Endodermal cell (in vitro differentiated cells): Measurements from ENCODE around the gene TDRD7. TPM values are rescaled to one million over a fixed set of nuclear protein-coding genes. Genes with fewer than 3 reads are reported as not detected.

ENCODE experiments used
- DNase-seq: peaks from one replicate; pipeline ENCODE4 v3.0.0-alpha.2; 2017
- H3K27ac ChIP-seq: 2 replicates; pipeline ENCODE4 v1.5.1; 2013; ENCODE audit warnings: mild to moderate bottlenecking, low read depth, low read length, moderate library complexity
- H3K27me3 ChIP-seq: 2 replicates; pipeline ENCODE4 v1.6.1; 2013; ENCODE audit warnings: mild to moderate bottlenecking, low read length, moderate library complexity; ENCODE audit not compliant: insufficient read depth, control insufficient read depth, poor library complexity, severe bottlenecking
- H3K36me3 ChIP-seq: 2 replicates; pipeline ENCODE4 v1.7.0; 2013; ENCODE audit warnings: mild to moderate bottlenecking, low read length, moderate library complexity; ENCODE audit not compliant: control insufficient read depth, insufficient read depth
- H3K4me1 ChIP-seq: one replicate; pipeline ENCODE4 v1.7.0; 2013; ENCODE audit warnings: low read length; ENCODE audit not compliant: control insufficient read depth, insufficient read depth
- H3K4me3 ChIP-seq: 2 replicates; pipeline ENCODE4 v1.5.1; 2013; ENCODE audit warnings: mild to moderate bottlenecking, low read length, moderate library complexity
- H3K9ac ChIP-seq: 2 replicates; pipeline ENCODE4 v1.6.1; 2013; ENCODE audit warnings: mild to moderate bottlenecking, low read length, moderate library complexity; ENCODE audit not compliant: poor library complexity, severe bottlenecking; ENCODE audit errors: extremely low read depth
- H3K9me3 ChIP-seq: 2 replicates; pipeline ENCODE4 v1.6.1; 2013; ENCODE audit warnings: mild to moderate bottlenecking, low read length, moderate library complexity; ENCODE audit not compliant: control insufficient read depth
- H3K27ac Mint-ChIP-seq: 2 replicates; pipeline ENCODE4 v1.8.0; 2020; ENCODE audit warnings: mixed read lengths
- H3K27me3 Mint-ChIP-seq: 2 replicates; pipeline ENCODE4 v1.8.0; 2021; ENCODE audit warnings: mild to moderate bottlenecking, mixed read lengths; ENCODE audit not compliant: insufficient read depth
- H3K36me3 Mint-ChIP-seq: 2 replicates; pipeline ENCODE4 v1.8.0; 2020; ENCODE audit warnings: low read depth, mixed read lengths
- H3K4me1 Mint-ChIP-seq: 2 replicates; pipeline ENCODE4 v1.8.0; 2020; ENCODE audit warnings: mixed read lengths
- H3K4me3 Mint-ChIP-seq: 2 replicates; pipeline ENCODE4 v1.8.0; 2020; ENCODE audit warnings: mild to moderate bottlenecking, moderate library complexity, mixed read lengths
- H3K9me3 Mint-ChIP-seq: 2 replicates; pipeline ENCODE4 v1.8.0; 2020; ENCODE audit warnings: mild to moderate bottlenecking, mixed read lengths
- CTCF ChIP-seq: fragments of 200-600 bp; sonication (generic); conservative IDR thresholded peaks from 2 replicates; pipeline ENCODE4 v1.5.0; 2021; ENCODE audit warnings: antibody characterized with exemption, mild to moderate bottlenecking
- WGBS, 2 experiments: methylation state at CpG; one replicate each; pipeline versions ENCODE4 v1.1.5 to v1.1.7; 2013; ENCODE audit warnings: missing lambda C conversion rate in 2 of 2, mixed read lengths in 1 of 2; ENCODE audit not compliant: insufficient coverage in 1 of 2, insufficient read length in 1 of 2; 5-methylcytosine and 5-hydroxymethylcytosine counted together
- microRNA-seq: library from miRNA; unstranded; fragments of <30 nt; microRNA quantifications from one replicate; pipeline ENCODE4 v1.2.0, GENCODE V29; 2020; ENCODE audit warnings: borderline microRNAs expressed
- total RNA-seq, 2 donors: library from RNA; stranded (reverse); fragmentation: NEBNext Ultra II Directional in 1 of 2; extraction: Animal tissue kit (Norgen Biotek cat#: 25700) in 1 of 2; gene quantifications; 2 replicates in 1 of 2; 3 replicates in 1 of 2; pipeline ENCODE4 v1.2.1, GENCODE V29; 2021

The TDRD7 gene
- total RNA-seq, 2 donors from 2014 or later: 25.9 to 31.9 TPM

DNA sequence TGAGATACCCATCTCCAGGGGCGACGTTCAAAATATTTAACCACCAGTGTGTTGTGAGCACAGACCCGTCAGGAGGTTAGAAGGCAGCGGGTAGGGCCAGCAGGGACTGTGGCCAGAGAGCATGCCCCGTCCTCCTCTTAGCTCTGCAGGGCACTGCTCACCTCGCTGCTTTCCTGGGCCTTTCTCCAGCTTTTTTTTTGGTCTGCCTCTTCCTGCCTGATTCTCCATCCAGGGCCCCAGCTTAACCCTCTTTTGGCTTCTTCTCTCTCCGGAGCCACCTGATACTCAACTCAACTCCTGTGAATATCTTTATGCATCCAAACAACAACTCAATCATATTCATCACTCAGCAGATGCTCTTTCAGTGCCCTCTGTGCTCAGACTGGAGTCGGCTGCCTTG lies 133.6 kb downstream of the TDRD7 start:
- Histone ChIP-seq H3K4me1 (no peaks in the 10 kb centered on the region), H3K9me3 (no peaks in the 10 kb centered on the region), H3K36me3 (no peaks in the 10 kb centered on the region), H3K27ac (no peak overlapping the region), H3K9ac (no peak overlapping the region), H3K27me3 (no peaks in the 10 kb centered on the region), H3K4me3 (no peak overlapping the region)
- Mint-ChIP-seq H3K9me3 (no peaks in the 10 kb centered on the region), H3K27ac (no peak overlapping the region), H3K27me3 (no peaks in the 10 kb centered on the region), H3K4me1 (peaks cover 8% of the 10 kb centered on the region), H3K36me3 (peaks cover 12% of the 10 kb centered on the region), H3K4me3 (no peak overlapping the region)
- WGBS, 2 experiments: 69 to 77% methylated on average over 7 to 8 of the region's 8 CpGs
- no peak for DNase-seq
- TF ChIP-seq CTCF: no peak

Small RNA genes lying within 50 kb of the gene (microRNA-seq; reads per million reads assigned to microRNA genes)
- gene MIR1302-8: not detected

Other genes starting within 250 kb of the TDRD7 start
- 10 to 100 TPM in 1 of 2 donors, 1 to 10 TPM in 1; 4.9 to 10.9 TPM for gene CCDC180, start 104.4 kb upstream of the TDRD7 start, total RNA-seq
- 1 to 10 TPM; 3.6 to 7.1 TPM for gene TMOD1, start 89.6 kb downstream of the TDRD7 start, total RNA-seq
- 10 to 100 TPM; 23.0 TPM for gene TSTD2, start 221.3 kb downstream of the TDRD7 start, total RNA-seq
- 10 to 100 TPM; 47.0 to 51.7 TPM for gene NCBP1, start 221.7 kb downstream of the TDRD7 start, total RNA-seq